GM19351 (cell line): ENCODE results near the gene NAIP.
"Not testable (repeated sequence)": the region's sequence is repeated elsewhere in the genome, so short reads cannot be mapped to it uniquely, and the experiment has no call there.

ENCODE experiments used
- ATAC-seq: cut with Tn5 transposase; IDR thresholded peaks from one replicate; pipeline ENCODE4 v1.9.1; 2021; ENCODE audit warnings: mild to moderate bottlenecking, moderate library complexity; ENCODE audit not compliant: unreplicated experiment

The NAIP gene, protein sequence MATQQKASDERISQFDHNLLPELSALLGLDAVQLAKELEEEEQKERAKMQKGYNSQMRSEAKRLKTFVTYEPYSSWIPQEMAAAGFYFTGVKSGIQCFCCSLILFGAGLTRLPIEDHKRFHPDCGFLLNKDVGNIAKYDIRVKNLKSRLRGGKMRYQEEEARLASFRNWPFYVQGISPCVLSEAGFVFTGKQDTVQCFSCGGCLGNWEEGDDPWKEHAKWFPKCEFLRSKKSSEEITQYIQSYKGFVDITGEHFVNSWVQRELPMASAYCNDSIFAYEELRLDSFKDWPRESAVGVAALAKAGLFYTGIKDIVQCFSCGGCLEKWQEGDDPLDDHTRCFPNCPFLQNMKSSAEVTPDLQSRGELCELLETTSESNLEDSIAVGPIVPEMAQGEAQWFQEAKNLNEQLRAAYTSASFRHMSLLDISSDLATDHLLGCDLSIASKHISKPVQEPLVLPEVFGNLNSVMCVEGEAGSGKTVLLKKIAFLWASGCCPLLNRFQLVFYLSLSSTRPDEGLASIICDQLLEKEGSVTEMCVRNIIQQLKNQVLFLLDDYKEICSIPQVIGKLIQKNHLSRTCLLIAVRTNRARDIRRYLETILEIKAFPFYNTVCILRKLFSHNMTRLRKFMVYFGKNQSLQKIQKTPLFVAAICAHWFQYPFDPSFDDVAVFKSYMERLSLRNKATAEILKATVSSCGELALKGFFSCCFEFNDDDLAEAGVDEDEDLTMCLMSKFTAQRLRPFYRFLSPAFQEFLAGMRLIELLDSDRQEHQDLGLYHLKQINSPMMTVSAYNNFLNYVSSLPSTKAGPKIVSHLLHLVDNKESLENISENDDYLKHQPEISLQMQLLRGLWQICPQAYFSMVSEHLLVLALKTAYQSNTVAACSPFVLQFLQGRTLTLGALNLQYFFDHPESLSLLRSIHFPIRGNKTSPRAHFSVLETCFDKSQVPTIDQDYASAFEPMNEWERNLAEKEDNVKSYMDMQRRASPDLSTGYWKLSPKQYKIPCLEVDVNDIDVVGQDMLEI (N-terminal part only)

DNA sequence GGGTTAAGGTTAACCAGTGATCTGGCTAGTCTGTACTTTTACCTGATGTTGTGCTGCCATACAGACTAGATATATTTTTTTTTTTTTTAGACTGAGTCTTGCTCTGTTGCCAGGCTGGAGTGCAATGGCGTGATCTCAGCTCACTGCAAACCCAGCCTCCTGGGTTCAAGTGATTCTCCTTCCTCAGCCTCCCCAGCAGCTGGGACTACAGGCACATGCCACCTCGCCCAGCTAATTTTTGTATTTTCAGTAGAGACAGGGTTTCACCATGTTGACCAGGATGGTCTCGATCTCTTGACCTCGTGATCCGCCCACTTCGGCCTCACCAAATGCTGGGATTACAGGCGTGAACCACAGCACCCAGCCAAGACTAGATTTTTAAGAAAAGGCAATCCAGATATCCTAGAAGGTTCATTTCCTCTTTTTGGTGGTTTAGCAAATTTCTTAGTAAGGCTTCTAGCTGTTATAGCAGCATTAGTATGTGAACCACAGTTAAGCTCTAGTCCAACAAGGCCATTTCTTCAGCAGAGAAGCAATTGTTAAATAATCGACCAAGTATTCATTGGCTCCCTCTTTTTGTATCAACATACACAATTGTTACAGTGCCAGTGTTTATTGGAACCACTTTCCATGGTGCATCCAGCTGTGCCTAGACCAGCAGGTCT lies at the start of gene NAIP:
Gene NAIP, minus strand, starts transcription at position 51 of the 665 bp plus-strand sequence. CDS start 12,424 bp downstream, outside the sequence.
- ATAC-seq, result peak; percentile 66

DNA sequence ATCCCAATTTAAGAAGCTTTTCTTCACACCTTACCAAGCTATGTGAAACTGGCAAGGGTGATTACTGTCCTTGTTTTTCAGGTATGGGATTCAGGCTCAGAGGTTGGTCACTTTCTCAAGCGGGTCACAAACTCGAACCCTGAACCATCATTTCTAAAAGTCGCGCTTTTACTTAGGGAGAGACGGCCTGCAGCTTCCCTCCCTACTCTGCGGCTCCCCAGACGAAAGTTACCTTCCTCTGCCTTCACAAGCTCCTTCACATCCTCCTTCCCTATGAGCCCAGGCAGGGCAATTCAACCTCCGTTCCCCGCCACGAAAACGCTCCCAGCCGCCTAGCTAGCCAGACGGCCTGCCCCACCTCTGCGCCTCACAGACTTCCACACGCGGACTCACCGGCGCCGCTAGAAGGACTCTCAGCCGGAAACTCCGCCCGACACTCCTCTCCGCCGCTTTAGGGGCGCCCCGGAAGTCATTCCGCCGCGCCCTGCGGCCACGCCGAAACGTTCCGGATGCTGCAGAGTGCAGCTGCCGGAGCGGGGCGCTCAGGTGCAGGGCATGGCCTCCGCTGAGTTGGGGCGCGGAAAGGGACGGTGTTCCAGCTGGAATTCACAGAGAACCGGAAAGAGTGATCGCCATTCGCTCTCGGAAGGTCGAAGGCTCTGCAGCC lies 42.3 kb upstream of the NAIP start, which contains the start of gene GTF2H2:
Gene GTF2H2, minus strand, starts transcription at position 415 of the 667 bp plus-strand sequence. CDS start 4,913 bp downstream, outside the sequence.
- peak; percentile 98 for ATAC-seq

DNA sequence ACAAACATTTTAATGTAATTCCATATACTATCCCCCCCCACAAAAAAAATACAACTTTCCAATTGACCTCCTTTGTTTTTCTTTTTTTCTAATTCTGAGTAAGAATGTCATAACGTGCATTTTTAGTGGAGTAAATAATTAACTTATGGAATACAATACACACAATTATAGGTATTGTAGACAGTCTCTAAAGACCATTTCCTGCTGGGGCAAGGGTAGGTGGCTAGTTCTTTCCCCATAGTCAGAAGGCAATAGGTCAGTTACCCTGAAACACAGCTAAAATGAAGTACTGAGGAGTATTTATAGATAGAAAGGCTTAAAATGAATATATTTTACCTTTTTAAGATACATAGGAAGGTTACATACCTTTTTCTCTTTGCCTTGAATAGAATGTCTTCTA lies 36.2 kb upstream of the NAIP start:
- not testable (repeated sequence) for ATAC-seq

DNA sequence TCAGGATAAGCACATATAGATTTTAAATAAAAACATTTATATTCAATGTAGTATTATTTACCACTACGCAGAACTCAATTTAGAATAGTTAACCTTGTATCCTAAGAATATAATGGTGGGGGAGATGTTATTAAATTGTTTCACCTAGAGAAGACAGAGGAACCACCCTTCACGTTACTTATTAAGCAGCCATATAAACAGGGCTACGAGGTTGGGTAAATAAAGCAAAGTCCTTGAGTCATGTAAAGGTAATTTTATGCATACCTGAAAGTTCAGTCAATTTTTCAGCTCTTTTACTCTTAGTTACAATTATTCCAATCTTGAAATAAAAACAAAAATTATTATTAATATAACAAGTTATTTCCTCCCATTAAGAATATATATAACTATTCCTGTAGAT lies 34.3 kb upstream of the NAIP start:
- ATAC-seq, result not testable (repeated sequence)

DNA sequence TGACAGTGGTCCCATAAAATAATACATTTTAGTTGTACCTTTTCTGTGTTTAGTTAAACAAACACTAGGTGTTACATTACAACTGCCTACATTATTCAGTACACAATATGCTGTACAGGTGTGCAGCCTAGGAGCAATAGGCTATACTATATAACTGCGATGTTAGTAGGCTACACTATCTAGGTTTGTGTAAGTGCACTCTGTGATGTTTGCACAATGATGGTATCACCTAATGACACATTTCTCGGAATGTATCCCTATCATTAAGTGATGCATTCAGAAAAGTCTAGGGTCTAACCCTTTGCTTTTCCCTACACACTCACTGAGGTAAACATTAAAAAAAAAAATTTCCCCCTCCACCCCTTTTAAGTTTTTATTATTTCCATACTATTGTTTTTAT lies 19.7 kb upstream of the NAIP start:
- not testable (repeated sequence) for ATAC-seq

DNA sequence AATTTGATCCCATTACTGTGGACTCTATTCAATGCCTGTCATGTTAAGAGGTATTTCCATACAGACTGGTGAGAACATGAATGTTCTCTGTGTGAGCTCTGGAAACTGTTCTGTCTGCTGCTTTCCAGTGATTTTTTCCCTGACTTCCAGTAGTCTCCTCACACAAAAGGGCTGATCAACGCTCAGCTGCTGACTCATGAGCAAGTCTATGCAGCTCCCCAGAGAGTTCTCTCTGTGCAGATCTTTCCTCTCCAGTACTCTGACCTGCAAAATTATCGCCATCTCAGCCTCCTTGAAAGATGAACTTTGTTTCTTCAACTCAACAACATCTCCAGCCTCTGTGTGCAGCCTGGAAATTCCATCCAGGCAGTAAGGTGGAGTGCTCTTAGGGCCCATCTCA lies 19.0 kb upstream of the NAIP start:
- not testable (repeated sequence) for ATAC-seq

DNA sequence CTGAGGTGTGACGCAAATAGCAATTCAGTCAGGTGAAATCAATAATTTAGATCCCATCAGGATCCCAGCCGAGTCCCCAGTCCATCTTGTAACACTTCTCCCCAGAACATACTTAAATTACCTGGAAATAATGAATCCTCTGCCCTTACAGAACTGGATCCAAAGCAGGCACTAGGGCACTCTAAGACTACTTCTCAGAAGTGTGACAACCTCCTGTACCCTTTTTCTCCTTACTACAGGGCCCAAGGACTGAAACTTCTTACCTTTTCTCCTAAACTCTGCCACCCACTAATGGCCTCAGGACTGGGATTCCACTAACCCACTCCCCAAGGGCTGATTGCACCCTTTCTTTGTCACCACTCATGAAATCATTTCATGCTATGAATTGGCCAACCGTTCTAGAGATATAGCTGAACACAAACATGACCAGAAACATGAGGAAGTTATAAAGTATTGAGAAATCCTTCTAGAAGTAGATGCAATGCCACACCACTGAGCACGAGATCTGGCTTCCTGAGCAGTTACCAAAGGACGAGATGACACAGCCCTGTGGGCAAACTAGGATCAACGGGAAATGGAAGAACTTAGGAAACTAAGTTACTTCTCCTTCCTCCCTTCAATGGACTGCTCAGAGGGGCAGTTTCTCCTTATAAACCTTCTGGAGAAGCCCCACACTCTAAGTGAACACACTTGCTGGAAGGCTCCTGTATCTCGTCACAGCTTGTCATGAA lies 6.1 kb upstream of the NAIP start:
- not testable (repeated sequence) for ATAC-seq

DNA sequence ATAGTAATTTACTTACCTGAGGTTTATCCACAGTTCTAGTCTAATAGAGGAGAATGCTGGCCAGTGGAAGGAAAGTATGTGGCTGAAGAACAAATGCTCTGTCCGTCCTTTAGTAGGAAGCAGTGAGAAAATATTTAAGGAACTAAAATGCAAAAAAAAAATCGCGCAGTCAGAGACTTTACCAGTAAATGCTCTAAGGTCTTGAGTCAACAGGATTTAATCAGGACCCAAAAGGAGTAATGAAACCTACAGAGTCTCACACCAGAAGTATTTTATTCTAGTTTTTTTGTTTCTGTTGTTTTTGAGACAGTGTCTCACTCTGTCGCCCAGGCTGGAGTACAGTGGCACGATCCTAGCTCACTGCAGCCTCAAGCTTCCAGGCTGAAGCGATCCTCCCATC lies 4.5 kb downstream of the NAIP start:
- not testable (repeated sequence) for ATAC-seq

DNA sequence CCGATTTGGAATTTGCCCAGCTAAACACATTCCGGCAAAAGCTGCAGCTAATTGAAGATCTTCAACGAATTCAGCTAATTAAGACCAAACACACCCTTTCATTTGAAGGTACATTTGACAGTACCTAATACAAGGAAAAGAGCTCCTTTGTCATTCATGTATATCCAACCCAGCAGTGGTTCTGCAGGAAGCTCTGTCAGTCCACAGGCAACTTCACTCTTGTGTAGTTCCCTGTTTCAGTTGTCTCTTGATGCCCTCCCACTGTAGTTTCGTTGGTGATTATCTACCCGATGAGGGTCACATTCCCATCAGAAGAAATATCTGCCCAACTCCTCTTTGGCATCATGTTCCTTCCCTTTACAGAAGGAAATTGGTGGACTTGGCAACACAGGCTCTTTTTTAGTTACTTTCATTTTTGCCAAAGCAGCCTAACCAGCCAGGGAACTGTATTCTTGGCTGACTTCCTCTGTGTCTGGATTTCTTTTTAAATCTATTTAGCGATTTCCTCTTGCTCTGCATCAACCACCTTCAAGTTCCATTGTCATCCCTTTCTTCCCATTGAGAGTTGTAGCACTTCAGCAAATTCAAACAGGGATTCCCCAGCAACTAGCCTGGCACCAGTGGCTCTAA lies 6.6 kb downstream of the NAIP start:
- not testable (repeated sequence) for ATAC-seq

DNA sequence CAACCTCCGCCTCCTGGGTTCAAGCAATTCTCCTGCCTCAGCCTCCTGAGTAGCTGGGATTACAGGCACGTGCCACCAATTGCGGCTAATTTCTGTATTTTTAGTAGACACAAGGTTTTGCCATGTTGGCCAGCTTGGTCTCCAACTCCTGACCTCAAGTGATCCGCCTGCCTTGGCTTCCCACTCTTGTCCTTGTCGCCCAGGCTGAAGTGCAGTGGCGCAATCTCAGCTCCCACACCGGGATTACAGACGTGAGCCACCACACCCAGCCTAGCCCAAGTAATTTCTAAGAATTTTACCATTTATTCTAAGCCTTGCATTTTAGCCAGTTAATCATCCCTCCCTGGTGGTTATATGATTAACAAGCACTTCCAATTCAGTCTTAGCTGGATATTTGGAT lies 11.0 kb downstream of the NAIP start:
- ATAC-seq, result no peak

DNA sequence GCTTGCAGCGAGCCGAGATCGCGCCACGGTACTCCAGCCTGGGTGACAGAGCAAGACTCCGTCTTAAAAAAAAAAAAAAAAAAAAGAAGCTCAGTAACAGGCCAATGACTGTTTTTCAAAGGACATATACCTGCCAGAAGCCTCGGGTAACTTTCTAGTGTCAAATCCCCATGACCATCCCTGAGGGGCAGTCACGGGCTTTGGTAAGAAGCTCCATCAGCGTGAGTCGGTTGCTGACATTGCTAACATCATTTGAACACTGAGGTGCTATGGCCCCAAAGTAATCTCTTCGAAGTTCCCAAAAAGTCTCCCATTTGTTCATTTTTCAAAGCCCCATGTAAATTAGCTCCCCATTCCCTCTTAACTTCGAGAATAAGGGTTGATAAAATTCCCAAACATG lies 11.6 kb downstream of the NAIP start:
- ATAC-seq, result no peak

DNA sequence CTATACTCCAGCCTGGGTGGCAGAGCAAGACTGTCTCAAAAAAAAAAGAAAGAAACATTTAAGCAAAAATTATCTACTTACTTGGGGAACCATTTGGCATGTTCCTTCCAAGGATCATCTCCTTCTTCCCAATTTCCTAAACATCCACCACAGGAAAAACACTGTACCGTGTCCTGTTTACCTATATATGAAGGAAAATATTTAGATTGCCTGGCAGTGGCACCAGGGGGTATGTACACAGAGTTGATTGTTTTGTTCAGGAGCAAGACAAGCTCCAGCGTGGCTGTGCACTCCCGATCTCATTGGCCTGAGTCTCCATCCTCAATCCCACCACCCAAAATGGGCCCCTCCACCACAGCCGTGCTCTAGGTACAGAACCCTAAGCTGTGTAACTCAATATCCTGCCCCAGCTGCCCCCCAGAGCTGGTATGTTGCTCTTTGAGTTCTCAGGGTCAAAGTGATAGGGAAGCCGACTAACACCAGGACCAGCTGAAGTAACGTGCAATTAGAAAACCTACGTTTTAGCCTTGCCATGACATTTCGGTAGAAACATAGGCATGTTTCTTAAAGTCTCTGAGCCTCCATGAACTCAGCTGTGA lies 13.8 kb downstream of the NAIP start:
- ATAC-seq, result no peak

DNA sequence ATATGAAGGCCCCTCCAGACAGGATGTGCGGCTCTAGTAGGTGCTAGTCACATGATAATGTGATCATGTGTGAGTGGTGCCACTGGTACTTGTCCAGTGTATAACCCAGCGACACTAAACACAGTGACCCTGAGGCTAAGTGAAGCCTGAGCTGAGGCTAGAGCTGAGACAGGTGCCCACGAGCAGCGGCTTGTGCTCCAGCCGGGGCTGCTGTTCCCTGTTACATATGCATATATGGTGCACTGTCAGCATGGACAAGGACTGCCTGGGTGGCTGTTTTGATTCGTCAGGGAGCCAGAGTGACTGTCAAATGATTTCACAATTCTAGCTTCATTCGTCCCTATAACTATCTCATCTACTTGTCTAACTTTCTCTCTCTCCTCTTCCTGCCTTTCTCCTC lies 18.2 kb downstream of the NAIP start:
- ATAC-seq, result not testable (repeated sequence)

DNA sequence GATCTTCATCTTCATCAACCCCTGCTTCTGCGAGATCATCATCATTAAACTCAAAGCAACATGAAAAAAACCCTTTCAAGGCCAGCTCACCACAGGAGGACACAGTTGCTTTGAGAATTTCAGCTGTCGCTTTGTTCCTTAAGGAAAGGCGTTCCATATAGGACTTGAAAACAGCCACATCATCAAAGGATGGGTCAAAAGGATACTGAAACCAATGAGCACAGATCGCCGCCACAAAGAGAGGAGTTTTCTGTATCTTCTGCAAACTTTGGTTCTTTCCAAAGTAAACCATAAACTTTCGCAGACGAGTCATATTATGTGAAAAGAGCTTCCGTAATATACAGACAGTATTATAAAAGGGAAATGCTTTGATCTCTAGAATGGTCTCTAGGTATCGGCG lies 40.3 kb downstream of the NAIP start:
- ATAC-seq, result not testable (repeated sequence)

DNA sequence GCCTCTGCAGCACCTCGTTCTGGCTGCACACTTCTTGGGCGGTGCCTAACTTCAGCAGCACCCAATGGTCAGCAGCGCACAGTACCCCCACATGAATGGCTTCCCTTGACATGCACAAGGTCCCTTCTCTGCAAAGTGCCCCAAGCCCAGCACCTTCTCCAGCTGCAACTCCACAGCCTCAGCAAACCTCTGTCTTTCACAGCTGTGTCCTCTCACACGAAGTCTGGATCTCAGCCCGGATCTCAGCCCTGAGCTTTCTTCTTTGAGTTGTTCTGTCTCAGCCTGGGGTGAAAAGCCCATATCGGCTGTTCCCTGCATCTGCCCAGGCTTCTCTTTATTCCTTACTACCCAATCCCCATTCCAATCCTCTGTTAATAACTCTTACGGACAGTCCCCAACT lies 57.9 kb downstream of the NAIP start:
- ATAC-seq, result not testable (repeated sequence)

DNA sequence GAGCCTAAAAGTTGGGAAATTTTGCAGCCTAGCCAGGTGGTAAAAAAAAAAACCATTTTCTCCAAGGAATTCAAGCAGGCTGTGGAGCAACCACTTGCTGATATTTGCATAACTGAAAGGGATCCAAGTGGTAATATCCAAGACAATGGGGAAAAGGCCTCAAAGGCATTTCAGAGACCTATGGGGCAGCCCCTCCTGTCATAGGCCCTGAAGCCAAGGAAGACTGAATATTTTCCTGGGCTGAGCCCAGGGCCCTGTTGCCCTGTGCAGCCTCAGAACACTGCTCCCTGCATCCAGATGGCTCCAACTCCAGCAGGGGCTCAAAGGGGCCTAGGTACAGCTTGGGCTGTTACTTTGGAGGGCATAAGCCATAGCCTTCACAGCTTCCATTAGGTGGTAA lies 60.6 kb downstream of the NAIP start:
- ATAC-seq, result not testable (repeated sequence)

DNA sequence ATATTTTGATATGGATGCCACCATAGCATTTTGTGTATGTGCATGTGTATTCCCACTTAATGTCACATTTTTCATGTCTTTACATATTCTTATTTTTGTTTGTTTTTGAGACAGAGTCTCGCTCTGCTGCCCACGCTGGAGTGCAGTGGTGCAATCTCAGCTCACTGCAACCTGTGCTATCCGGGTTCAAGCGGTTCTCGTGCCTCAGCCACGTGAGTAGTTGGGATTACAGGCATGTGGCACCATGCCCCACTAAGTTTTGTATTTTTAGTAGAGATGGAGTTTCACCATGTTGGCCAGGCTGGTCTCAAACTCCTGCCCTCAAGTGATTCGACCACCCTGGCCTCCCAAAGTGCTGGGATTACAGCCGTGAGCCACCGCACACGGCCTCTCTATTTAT lies 72.1 kb downstream of the NAIP start:
- ATAC-seq, result not testable (repeated sequence)

DNA sequence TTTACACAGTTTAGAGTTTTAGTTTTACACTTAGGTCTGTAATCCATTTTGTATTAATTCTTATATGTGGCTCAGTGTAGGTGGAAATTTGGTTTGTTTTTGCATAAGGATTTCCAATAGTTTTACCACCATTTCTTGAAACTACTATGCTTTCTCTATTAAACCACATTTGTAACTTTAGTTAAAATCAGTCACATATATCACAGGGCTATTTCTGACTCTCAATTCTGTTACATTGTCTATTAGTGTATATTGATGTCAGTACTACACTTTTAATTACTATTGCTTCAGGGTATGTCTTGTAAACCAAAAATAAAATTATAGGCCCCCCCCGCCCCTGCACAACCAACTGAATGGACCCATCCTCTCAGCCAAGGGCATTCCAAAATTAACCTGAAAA lies 92.6 kb downstream of the NAIP start:
- not testable (repeated sequence) for ATAC-seq
